Right renal pelvis (tissue), 4 donors: Measurements from ENCODE around the gene HAPLN2. TPM values are rescaled to one million over a fixed set of nuclear protein-coding genes. Genes with fewer than 3 reads are reported as not detected.
"Not testable (repeated sequence)": the region's sequence is repeated elsewhere in the genome, so short reads cannot be mapped to it uniquely, and the experiment has no call there.

Experiments
- DNase-seq, 4 donors: peaks; one replicate each; pipeline ENCODE4 v3.0.0-alpha.2; 2013; ENCODE audit warnings: low read depth in 4 of 4, low spot score in 3 of 4, missing footprints in 1 of 4
- polyA plus RNA-seq, 4 donors: library from polyadenylated mRNA; unstranded; fragments of 120-200 nt; gene quantifications; one replicate each; pipeline ENCODE4 v1.2.1, GENCODE V29; 2013; ENCODE audit not compliant: insufficient read length in 4 of 4

The HAPLN2 gene
- polyA plus RNA-seq, 4 donors = 0.11 to 0.45 (median 0.42) TPM

DNA sequence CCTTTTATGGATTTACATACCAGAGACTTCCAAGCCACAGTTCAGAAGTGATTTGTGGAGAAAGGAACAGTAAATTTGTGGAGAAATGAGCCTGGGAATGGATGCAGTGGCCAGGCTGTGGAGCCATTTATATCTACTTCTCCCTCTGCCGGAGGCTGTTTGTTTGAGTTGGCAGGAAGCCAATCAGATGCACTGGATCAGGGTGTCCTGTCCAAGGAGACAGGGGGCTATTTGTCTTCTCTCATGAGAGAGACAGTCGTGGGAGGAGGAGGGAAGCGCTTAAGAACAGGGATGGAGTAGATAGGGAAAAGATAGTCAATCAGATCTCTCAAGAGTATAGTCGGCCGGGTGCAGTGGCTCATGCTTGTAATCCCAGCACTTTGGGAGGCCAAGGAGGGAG, 2.8 kb upstream of the HAPLN2 start:
- peak; percentile 69 to 84 (median 80) for DNase-seq

DNA sequence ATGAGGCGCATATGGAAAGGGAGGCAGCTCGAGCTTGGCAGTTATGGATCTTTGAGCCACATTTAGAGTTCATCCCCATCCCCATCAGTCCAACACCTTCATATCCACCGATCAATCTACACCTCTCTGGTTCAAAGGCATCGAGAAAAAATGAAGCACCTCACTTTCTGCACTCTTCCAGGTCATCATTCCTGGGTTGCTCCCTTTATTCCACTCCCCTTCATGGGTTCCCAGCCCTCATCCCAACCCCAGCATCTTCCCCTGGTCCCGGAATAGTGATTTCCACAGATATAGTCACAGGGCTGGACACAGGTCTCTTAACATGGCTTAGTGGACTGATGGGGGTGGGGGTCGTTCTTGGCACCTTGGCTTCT, 354 bp downstream of the HAPLN2 start:
- no peak for DNase-seq

DNA sequence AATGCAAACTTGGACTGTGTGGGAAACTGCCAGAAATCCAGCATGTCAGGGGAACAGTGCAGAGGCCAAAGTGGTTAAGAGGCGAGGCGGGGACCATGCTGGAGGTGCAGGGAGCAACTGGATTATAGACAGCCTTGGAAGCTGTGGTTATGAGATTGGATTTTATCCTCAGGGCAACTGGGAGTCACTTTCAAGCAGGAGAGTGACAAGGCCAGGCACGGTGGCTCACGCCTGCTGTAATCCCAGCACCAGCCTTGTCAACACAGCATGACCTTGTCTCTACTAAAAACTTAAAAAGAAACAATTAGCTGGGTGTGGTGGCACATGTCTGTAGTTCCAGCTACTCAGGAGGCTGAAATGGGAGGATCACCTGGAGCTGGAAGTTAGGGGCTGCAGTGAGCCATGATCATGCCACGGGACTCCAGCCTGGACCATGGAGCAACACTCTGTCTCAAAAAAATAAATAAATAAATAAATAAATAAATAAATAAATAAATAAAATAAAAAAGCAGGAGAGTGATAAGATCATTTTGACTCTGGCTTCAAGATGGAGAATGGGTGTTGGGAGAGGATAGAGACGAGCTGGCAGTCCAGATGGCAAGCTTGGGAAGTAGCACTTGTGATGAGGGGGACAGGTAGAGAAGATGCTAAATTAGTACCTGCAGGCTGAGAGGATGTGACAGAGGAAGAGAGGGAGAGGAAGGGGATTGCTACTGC, 3.5 kb downstream of the HAPLN2 start:
- no peak for DNase-seq

DNA sequence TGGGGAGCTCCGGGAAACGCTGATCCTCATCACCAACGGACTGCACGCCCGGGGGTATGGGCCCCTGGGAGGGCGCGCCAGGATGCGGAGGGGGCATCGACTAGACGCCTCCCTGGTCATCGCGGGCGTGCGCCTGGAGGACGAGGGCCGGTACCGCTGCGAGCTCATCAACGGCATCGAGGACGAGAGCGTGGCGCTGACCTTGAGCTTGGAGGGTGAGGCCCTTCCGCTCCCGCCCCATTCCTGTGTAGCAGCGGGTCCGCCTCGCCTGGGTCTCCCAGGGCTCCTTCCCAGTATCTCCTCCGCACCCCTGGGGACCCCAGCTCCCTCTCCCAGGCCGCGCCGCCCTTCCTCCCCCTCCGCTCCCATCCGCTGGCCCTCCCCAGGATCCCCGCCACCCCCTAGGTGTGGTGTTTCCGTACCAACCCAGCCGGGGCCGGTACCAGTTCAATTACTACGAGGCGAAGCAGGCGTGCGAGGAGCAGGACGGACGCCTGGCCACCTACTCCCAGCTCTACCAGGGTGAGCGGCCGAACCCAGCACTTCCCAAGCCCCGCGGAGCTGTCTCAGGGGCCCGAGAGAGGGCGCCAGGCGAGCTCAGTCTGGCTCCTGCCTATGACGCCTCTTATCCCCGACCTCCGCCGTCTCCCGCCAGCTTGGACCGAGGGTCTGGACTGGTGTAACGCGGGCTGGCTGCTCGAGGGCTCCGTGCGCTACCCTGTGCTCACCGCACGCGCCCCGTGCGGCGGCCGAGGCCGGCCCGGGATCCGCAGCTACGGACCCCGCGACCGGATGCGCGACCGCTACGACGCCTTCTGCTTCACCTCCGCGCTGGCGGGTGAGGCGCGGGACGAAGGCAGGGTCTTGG, 5.0 kb downstream of the HAPLN2 start:
- DNase-seq = no peak

DNA sequence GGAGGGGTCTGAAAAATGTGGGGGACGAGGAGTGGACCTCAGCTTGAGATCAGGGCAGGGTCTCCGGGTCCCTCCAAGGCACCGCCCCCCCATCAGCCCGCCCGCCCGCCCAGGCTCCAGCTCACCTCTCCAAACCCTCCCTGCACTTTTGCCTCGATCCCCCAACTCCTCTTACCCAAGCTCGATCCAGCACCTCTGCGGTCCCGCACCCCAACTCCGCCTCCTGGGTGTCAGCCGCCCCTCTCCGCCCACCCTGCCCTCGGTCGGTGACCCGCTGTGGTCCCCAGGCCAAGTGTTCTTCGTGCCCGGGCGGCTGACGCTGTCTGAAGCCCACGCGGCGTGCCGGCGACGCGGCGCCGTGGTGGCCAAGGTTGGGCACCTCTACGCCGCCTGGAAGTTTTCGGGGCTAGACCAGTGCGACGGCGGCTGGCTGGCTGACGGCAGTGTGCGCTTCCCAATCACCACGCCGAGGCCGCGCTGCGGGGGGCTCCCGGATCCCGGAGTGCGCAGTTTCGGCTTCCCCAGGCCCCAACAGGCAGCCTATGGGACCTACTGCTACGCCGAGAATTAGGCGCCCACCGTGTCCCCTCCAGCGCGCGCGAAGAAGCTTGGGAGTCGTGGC, 5.7 kb downstream of the HAPLN2 start:
- DNase-seq = no peak

DNA sequence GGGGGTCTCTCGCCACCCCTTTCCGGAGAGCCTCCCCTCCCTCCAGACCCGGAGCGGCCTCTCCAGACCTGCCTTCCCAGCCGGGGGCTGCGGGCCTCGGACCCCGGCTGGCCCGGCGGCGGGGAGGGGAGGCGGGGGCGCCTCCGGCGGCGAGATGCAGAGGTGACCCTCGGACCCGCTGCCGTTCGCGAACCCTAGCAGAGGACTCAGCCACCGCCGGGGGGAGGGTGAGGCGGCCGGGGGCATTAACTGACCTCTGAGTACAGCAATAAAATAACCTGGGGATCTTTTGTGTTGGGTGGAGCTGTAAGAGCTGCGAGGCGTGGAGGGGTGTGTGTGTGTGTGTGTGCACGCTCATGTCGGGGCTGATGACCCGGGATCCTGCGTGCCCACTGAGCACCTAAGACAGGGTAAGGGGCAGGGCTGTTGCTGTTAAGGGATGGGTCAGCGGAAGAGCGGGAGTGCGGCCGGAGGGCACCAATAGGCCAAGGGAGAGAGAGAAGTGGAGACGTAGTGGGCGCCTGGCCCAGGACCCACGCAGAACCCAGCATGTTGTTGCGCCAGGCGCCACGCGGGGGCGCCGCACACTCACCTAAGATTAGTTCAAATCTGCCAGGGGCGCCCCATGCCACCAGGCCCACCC, 6.3 kb downstream of the HAPLN2 start:
- no peak for DNase-seq

DNA sequence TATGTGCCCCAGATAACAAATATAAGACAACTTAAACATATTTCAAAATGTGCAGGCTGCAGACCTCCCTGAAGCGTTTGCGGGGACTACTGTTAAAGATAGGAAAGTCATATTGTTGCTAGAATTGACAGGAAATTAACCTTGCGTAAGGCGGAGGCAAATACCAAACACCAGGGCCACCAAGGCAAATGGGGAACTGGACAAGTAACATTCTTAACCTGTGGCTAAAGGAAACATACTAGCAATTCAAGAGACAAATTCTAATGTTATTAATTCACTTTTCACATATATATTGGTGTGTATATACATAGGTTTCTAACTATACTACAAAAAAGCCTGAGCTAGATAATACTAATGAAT, 6.8 kb downstream of the HAPLN2 start:
- DNase-seq = no peak

DNA sequence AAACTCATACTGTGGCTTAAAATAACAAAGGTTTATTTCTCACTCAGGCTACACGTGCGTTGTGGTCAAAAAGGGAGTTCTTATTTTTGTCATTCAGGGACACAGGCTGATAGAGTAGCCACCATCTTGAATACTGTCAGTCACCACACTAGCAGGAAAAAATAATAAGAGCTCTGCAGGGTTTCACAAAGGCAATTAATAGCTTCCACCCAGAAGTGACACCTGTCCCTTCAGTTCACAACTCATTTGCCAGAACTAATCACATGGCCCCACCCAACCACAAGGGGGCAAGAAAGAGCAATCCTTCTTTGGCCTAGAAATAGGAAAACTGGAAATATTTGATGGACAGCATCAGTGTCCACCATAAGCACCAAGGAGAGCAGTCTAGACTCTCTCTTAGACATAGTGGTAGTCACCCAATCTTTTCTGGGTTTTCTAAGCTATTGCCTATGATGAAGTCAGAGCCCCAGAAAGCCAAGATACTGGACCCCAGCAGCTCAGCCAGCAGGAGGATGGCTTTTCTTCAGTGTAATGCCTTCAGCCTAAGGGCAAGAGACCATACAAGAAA, 8.2 kb downstream of the HAPLN2 start:
- DNase-seq = no peak

DNA sequence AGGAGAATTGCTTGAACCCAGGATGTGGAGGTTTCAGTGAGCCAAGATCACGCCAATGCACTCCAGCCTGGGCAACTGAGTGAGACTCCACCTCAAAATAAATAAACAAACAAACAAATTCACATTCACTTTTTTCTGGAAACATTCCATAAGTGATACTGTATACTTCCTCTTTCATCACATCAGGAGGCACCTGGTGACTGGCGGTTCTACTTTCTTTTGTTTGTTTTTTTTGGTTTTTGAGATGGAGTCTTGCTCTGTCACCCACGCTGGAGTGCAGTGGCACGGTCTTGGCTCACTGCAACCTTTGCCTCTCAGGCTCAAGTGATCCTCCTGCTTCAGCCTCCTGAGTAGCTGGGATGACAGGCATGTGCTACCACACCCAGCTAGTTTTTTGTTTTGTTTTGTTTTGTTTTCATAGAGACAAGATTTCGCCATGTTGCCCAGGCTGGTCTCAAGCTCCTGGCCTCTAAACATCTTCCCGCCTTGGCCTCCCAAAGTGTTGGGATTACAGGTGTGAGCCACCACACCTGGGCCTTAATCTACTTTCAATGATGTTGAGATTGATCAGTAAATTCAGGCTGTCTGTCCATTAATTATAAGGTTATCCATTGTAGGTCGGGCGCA, 10.7 kb downstream of the HAPLN2 start:
- no peak for DNase-seq

DNA sequence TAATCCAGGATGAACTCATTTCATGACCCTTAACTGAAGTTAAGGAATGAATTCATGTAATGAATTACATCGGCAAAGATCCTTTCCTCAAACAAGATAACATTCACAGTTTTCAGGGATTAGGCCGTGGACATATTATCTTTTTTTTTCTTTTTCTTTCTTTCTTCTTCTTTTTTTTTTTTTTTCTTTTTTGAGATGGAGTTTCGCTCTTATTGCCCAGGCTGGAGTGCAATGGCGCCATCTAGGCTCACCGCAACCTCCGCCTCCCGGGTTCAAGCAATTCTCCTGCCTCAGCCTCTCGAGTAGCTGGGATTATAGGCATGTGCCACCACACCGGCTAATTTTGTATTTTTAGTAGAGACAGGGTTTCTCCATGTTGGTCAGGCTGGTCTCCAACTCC, 11.9 kb downstream of the HAPLN2 start:
- DNase-seq = not testable (repeated sequence)

DNA sequence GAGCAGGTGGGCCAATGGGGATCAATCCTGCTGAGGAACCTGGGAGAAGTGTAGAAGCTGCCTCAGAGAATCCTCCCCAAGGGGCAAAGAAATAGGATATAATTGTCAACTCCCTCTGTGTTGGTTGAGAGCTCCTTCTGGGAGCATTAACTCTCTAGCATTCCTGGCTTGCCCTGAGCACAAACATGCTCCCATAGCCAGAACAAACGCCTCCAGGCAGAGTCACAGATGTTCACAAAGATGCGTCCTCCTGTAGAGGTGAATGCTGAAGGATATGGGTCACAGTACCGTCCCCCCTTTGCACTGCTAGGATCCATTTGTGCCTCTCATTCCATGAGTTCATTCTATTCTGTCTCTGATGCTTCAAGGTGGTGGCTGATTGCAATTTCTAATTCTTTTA, 13.1 kb downstream of the HAPLN2 start:
- no peak for DNase-seq

DNA sequence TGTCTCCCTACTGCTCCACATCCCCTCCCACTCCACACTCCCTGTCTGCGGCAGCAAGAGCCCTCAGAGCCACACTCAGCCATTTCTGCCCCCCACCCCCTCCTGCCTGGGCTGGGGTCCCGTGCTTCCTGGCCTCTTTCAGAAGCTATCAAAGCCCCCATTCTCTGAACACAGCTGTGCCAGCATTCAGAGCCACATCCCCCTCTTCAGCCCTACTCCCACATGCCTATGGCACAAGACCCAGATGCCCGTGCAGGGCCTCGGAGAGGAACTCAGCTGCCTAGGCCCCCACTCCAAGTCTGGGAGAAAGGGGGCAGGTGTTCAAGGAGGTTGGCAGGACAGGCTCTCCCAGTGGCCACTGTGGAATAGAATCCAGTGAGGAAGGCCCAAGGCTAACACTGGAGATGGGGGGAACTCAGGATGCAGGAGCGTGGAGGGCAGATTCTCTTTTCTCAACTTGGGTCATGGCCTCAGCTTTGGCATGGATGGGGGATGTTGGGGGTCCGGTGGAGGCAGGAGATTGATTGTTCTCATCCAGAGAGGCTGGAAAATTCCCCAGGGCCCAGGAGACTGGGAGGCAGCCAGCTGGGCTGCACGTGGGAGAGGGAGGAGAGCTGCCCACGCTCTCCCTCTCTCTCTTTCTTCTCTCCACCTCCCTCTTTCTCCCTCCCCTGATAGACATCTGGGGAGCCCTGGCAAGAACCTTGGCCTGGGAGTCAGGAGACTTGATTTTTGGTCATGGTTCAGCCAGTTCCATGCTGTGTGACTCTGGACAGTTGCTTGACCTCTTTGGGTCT, 19.2 kb downstream of the HAPLN2 start:
- no peak for DNase-seq

DNA sequence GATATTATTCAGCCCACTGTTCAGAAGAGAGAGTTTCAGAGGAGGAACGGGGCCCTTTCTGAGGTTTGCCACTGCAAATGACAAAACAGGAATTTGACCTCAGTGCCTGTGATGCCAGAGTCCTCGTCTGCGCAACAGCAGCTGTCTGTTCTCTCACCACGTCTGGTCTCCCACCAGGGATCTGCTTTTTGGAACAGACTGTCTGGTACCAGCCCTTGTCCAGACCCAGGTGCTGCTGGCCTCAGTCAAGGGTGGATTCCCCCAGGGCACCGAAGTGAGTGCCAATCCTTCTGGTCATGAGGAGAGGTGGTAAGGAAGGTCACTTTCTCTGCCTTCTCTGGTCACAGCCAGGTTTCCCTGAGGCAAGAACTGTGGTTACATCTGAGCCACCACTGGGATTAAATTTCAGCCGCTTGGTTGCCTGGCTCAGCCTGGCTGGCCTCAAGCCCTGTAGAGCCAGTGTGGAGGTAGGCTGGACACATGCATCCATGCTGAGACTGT, 20.4 kb downstream of the HAPLN2 start:
- DNase-seq = no peak

DNA sequence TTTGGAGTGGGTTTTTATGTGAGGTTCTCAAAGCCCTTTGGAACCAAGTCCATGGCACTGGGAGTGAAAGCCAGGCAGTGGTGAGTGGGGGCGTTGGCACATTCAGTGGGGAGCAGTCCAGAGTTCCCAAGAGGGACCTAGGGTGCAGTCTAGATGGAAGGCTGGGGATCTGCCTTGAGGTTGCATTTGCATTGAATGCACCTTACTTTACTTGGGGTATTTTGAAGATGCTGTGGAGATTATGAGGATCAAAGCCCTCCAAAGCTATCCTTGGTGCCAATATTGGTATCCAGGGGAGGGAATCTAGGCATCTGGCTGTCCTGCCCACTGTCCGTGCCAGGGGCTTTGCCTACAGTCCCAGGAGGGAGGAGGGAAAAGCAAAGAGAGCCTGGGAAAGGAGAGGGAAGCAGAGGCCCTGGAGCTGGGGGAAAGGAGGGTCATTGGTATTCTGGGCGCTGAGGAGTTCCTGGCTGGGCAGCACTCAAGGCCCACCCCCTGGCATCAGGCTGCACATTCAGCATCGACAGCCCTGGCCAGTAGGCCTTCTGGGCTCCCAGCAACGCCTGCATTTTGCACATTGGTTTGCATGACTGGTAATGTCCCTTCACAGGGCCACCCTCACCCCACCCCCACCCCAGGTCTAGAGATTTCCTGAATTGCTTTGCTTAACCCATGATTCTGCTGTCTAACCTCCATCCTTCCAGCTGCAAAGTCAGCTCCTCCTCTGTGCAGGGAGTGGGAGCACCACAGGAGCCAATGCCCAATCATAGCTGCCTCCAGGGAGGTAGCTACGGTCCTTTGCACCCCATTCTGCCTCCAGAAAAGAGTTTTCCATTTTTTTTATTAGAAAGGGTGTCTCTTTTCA, 21.9 kb downstream of the HAPLN2 start:
- DNase-seq = no peak

DNA sequence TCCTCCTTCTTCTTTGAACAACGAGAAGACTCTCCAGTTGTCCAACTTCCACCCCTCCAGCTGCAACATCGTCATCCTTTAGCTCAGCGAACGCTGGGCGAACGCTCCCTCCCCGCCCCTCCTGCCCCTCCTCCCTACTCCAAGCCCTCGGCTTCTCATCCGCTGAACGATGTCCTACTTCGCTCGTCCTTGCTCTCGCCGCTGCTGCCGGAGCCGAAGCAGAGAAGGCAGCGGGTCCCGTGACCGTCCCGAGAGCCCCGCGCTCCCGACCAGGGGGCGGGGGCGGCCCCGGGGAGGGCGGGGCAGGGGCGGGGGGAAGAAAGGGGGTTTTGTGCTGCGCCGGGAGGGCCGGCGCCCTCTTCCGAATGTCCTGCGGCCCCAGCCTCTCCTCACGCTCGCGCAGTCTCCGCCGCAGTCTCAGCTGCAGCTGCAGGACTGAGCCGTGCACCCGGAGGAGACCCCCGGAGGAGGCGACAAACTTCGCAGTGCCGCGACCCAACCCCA, 22.6 kb downstream of the HAPLN2 start, which contains the start of gene BCAN:
TSS of gene BCAN (plus strand) at position 357 of the 504 bp plus-strand sequence. CDS start 3,938 bp downstream, outside the sequence.
- DNase-seq = no peak

DNA sequence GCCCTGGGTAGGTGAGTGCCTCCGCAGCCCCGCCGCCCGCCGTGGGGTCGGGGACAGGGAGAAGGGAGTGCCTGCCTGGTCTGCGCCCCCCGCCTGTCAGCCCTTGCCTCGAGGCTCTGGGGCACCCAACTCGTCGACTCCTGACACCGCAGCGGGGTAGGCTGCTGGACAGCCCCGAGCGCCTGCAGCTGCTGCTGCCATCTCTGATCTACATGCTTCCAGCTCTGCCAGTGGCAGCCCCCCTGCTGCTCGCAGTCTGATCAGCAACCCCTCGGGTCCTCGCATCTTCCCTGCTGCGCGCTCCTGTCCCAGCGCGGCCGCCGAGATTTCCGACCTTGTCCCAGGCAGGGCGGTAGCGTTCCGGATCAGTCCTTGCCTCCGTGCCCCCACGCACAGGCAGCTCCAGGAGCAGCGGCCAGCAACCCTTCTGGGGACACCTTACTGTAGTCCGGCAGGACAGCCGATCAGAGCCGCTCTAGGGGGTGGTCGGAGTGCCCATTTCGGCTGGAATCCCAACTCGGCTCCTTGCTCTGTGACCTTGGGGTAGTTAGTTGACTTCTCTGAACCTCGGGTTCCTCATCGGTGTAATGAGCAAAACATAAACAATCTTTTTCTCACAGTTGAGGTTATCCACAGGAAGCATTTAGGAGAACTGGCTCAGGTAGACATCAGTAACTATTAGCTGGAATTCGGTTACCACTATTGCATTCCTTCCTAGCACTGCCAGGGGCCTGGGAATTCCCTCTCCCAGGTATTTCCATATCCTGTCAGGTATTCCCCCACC, 23.2 kb downstream of the HAPLN2 start:
- no peak for DNase-seq

DNA sequence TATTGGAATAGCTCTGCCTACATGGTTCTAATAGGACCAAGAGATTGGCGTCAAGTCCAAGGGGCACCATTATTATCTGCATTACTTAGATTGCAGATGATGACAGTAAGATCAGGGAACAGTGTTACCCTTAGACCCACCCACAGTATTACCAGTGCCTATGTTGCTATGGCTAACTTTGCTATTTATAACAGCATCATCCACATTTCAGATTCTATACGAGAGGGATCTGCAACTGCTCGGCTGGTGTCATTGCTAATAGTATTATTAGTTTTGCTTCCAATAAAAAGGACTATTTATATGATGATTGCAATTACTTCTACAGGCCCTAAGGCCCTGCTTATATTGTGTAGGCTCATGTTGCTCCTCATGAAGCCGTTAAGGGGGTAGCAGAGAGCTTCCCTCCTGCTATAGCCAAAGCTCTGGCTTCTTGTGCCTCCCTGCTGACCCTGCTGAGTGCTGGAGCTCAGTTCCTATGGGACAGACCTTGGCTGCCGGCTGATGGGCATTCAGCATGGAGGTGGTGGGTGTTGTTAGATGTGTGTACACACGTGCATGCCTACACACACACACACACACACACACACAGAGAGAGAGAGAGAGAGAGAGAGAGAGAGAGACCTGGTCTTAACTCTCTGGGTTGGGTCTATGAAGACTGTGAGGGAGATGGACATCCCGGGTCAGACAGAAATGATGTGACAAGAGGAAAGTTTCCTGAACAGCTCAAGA, 24.0 kb downstream of the HAPLN2 start:
- no peak for DNase-seq
